DOHH2 (cell line): Measurements from ENCODE around the gene FRYL.

Experiments
- CTCF ChIP-seq: fragments of 200-600 bp; sonication (generic); IDR thresholded peaks from one replicate; pipeline ENCODE4 v1.5.1; 2014; ENCODE audit warnings: antibody characterized with exemption, mild to moderate bottlenecking, low read depth, low read length; ENCODE audit not compliant: poor library complexity, severe bottlenecking
- EZH2phosphoT487 ChIP-seq: fragments of 200-600 bp; sonication (generic); IDR thresholded peaks from 2 replicates; pipeline ENCODE4 v1.6.1; 2017; ENCODE audit warnings: borderline replicate concordance, mild to moderate bottlenecking, antibody characterized with exemption, low read length, moderate library complexity, mixed read lengths

GRCh38 chr4:48635980-48636379, 144.1 kb downstream of the FRYL start:
- TF ChIP-seq CTCF (no peak), EZH2phosphoT487 (no peak)
